ENCODE results near the gene ARL4D.
"Not testable (repeated sequence)": the region's sequence is repeated elsewhere in the genome, so short reads cannot be mapped to it uniquely, and the experiment has no call there.

The ARL4D gene

DNA sequence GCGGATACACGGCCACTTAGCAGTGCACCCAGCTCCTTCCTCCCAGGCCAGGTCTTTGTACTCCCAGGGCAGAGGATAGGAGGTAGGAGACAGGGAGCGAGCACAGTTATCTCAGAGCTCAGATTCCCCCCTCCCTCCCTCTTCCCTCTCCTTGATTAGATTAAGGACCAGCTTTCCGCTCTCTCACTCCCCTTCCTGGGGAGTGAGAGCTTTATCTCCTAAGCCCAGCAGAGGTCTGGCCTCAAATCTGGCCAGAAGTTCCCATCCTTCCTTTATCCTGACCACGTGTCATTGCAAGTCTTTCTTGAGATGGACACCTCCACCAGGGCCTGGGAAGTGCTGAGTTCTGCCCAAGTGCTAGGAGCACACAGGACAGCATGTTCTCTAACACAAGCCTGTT, 5.1 kb downstream of the ARL4D start:
- Histone ChIP-seq H3K36me3 (ENCODE audit: control insufficient read depth, insufficient read depth, low read length) (peaks cover 3% of the 10 kb centered on the region), H3K27ac (ENCODE audit: low read depth, low read length) (peak overlapping the region; percentile 95), H3K4me1 (ENCODE audit: control insufficient read depth, insufficient read depth, low read length) (peaks cover 22% of the 10 kb centered on the region), H3K9ac (ENCODE audit: low read length) (no peak overlapping the region), H3K4me3 (ENCODE audit: low read length) (no peak overlapping the region), H3K27me3 (ENCODE audit: control insufficient read depth, insufficient read depth, low read length) (no peaks in the 10 kb centered on the region)

DNA sequence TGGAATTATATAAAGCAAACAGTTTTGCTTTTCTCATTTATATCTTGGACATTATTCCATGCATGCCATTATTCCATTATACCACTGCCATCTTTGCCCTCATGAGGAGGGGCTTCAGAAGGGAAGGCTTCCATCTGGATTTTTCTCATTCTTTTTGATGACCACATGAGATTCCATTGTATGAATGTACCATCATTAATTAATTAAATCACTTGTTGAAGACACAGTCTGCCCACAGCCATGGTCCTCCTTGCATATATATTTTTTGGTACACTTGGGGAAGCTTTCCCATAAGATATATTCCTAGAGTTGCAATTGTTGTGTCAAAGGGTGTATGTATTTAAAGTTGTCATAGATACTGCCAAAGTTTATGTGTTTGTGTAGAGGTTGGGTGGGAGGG, 7.1 kb downstream of the ARL4D start:
- Histone ChIP-seq H3K27me3 (ENCODE audit: control insufficient read depth, insufficient read depth, low read length) (no peaks in the 10 kb centered on the region), H3K36me3 (ENCODE audit: control insufficient read depth, insufficient read depth, low read length) (peaks cover 3% of the 10 kb centered on the region), H3K4me3 (ENCODE audit: low read length) (no peak overlapping the region), H3K27ac (ENCODE audit: low read depth, low read length) (no peak overlapping the region), H3K9ac (ENCODE audit: low read length) (no peak overlapping the region), H3K4me1 (ENCODE audit: control insufficient read depth, insufficient read depth, low read length) (peaks cover 20% of the 10 kb centered on the region)

DNA sequence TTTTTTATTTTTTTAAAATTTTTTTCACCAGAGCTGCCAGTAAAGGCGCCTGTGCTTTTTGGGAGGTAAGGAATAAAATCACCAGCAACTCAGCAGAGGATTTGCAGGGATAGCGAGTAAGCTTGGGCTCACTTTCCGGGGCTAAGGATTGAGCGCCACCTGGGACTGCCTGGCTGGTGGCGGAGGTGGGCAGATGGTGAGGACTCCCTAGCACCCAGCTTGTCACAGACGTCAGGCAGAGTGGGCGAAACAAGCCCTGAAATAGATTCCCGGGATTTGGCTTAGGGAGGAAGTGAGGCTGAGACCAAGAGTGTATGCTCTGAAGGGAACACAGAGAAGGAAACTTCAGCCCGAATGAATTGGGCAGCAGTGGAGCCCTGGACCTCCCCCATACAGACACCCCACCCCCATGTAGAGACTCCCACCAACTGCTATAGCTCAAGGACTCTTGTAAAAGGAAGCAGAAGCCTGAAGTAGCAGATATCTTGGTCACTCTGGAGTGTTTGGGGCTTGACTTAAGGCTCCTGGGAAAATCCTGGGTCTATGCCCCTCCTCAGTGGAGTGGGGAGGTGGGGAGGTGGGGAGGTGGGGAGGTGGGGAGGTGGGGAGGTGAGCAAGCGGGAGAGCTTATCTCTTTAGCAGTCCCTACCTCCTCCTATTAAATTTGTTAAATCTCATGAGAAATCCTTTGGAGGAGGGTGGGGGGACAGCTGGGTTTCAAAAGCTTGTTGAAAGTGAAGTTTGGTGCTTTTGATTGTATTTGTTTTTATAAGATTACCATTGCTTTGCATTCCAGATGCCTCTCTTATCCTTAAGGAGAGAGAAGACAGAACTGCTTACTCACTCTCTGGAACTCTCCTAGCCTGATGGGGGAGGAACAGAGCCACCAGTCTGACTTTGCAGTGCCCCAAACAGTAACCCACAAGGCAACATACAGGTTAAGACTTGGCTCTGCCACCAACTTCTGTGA, 8.2 kb downstream of the ARL4D start:
- peaks cover 3% of the 10 kb centered on the region for H3K36me3 ChIP-seq (ENCODE audit: control insufficient read depth, insufficient read depth, low read length)
- H3K9ac ChIP-seq (ENCODE audit: low read length), result no peak overlapping the region
- H3K27ac ChIP-seq (ENCODE audit: low read depth, low read length), result peak overlapping the region; percentile 68
- H3K27me3 ChIP-seq (ENCODE audit: control insufficient read depth, insufficient read depth, low read length), result no peaks in the 10 kb centered on the region
- no peak overlapping the region for H3K4me3 ChIP-seq (ENCODE audit: low read length)
- H3K4me1 ChIP-seq (ENCODE audit: control insufficient read depth, insufficient read depth, low read length), result peaks cover 17% of the 10 kb centered on the region

DNA sequence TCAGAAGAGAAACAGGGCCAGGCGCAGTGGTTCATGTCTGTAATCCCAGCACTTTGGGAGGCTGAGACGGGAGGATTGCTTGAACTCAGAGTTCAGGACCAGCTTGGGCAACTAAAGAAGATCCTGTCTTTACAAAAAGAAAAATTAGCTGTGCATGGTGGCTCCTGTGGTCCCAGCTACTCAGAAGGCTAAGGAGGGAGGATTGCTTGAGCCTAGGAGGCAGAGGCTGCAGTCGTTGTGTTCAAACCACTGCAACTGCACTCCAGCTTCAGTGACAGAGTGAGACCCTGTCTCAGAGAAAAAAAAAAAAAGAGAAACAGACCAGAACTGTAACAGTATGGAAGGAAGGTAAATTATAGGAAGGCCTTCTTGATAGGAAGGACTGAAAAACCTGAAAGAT, 10.3 kb downstream of the ARL4D start:
- no peaks in the 10 kb centered on the region for H3K36me3 ChIP-seq (ENCODE audit: control insufficient read depth, insufficient read depth, low read length)
- no peak overlapping the region for H3K4me3 ChIP-seq (ENCODE audit: low read length)
- H3K9ac ChIP-seq (ENCODE audit: low read length), result no peak overlapping the region
- H3K27me3 ChIP-seq (ENCODE audit: control insufficient read depth, insufficient read depth, low read length), result no peaks in the 10 kb centered on the region
- no peak overlapping the region for H3K27ac ChIP-seq (ENCODE audit: low read depth, low read length)
- H3K4me1 ChIP-seq (ENCODE audit: control insufficient read depth, insufficient read depth, low read length), result peaks cover 9% of the 10 kb centered on the region

- Histone ChIP-seq H3K4me3 (ENCODE audit: low read length) (no peak overlapping the region), H3K27ac (ENCODE audit: low read depth, low read length) (peak overlapping the region; percentile 35), H3K27me3 (ENCODE audit: control insufficient read depth, insufficient read depth, low read length) (no peaks in the 10 kb centered on the region), H3K4me1 (ENCODE audit: control insufficient read depth, insufficient read depth, low read length) (peaks cover 9% of the 10 kb centered on the region), H3K9ac (ENCODE audit: low read length) (no peak overlapping the region), H3K36me3 (ENCODE audit: control insufficient read depth, insufficient read depth, low read length) (no peaks in the 10 kb centered on the region)
Observed at GRCh38 chr17:43410557-43411368, 12.0 kb downstream of the ARL4D start.

DNA sequence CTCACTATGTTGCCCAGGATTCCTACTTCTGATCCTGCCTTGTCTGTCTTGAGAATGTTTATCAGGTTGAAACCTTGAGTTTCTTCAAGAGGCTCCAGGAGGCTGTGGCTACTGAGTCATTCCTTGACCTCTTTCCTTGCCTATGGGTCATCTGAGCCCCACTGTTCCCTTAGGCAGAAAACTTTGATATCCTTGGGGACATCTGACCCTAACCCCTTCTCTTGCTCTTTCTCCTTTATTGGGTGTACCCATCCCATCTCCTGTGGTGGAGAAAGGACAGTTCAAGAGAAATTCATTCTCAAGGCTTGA, 12.5 kb downstream of the ARL4D start:
- Histone ChIP-seq H3K27me3 (ENCODE audit: control insufficient read depth, insufficient read depth, low read length) (no peaks in the 10 kb centered on the region), H3K36me3 (ENCODE audit: control insufficient read depth, insufficient read depth, low read length) (no peaks in the 10 kb centered on the region), H3K9ac (ENCODE audit: low read length) (no peak overlapping the region), H3K27ac (ENCODE audit: low read depth, low read length) (no peak overlapping the region), H3K4me3 (ENCODE audit: low read length) (no peak overlapping the region), H3K4me1 (ENCODE audit: control insufficient read depth, insufficient read depth, low read length) (peaks cover 11% of the 10 kb centered on the region)

- peaks cover 16% of the 10 kb centered on the region for H3K4me1 ChIP-seq (ENCODE audit: control insufficient read depth, insufficient read depth, low read length)
- H3K9ac ChIP-seq (ENCODE audit: low read length), result no peak overlapping the region
- no peak overlapping the region for H3K4me3 ChIP-seq (ENCODE audit: low read length)
- H3K27ac ChIP-seq (ENCODE audit: low read depth, low read length), result no peak overlapping the region
- H3K36me3 ChIP-seq (ENCODE audit: control insufficient read depth, insufficient read depth, low read length), result no peaks in the 10 kb centered on the region
- H3K27me3 ChIP-seq (ENCODE audit: control insufficient read depth, insufficient read depth, low read length), result no peaks in the 10 kb centered on the region
Observed at GRCh38 chr17:43411749-43412148, 13.0 kb downstream of the ARL4D start.

DNA sequence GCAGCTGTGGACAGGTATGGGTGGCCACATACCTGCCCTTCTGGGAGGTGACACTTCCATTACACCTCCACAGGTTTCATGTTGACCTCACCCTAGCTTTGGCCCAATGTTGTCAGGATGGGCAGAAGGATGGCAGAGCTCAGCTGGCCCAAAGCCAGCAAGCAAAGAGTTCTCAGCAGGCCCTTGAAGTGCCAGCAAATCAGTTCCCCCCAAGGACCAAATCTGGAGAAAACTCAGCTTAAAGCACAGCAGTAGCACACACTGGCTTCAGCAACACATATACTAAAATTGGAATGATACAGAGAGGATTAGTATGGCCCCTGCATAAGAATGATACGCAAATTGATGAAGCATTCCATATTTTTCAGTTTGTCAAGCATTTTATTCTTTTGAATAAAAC, 13.4 kb downstream of the ARL4D start:
- H3K4me3 ChIP-seq (ENCODE audit: low read length), result no peak overlapping the region
- no peaks in the 10 kb centered on the region for H3K36me3 ChIP-seq (ENCODE audit: control insufficient read depth, insufficient read depth, low read length)
- no peak overlapping the region for H3K9ac ChIP-seq (ENCODE audit: low read length)
- no peaks in the 10 kb centered on the region for H3K27me3 ChIP-seq (ENCODE audit: control insufficient read depth, insufficient read depth, low read length)
- no peak overlapping the region for H3K27ac ChIP-seq (ENCODE audit: low read depth, low read length)
- peaks cover 20% of the 10 kb centered on the region for H3K4me1 ChIP-seq (ENCODE audit: control insufficient read depth, insufficient read depth, low read length)

GRCh38 chr17:43416998-43417890, 18.5 kb downstream of the ARL4D start:
- Histone ChIP-seq H3K4me1 (ENCODE audit: control insufficient read depth, insufficient read depth, low read length) (peaks cover 29% of the 10 kb centered on the region), H3K27ac (ENCODE audit: low read depth, low read length) (peak overlapping the region; percentile 94), H3K9ac (ENCODE audit: low read length) (no peak overlapping the region)

GRCh38 chr17:43418441-43419374, 19.9 kb downstream of the ARL4D start:
- Histone ChIP-seq H3K4me1 (ENCODE audit: control insufficient read depth, insufficient read depth, low read length) (peaks cover 29% of the 10 kb centered on the region), H3K27me3 (ENCODE audit: control insufficient read depth, insufficient read depth, low read length) (no peaks in the 10 kb centered on the region), H3K9ac (ENCODE audit: low read length) (no peak overlapping the region), H3K27ac (ENCODE audit: low read depth, low read length) (peak overlapping the region; percentile 94), H3K4me3 (ENCODE audit: low read length) (no peak overlapping the region), H3K36me3 (ENCODE audit: control insufficient read depth, insufficient read depth, low read length) (no peaks in the 10 kb centered on the region)

More at GRCh38 chr17:43416998-43417890, 18.5 kb downstream of the ARL4D start:
- H3K4me3 ChIP-seq (ENCODE audit: low read length), result peak overlapping the region; percentile 23
- H3K36me3 ChIP-seq (ENCODE audit: control insufficient read depth, insufficient read depth, low read length), result no peaks in the 10 kb centered on the region
- H3K27me3 ChIP-seq (ENCODE audit: control insufficient read depth, insufficient read depth, low read length), result no peaks in the 10 kb centered on the region

DNA sequence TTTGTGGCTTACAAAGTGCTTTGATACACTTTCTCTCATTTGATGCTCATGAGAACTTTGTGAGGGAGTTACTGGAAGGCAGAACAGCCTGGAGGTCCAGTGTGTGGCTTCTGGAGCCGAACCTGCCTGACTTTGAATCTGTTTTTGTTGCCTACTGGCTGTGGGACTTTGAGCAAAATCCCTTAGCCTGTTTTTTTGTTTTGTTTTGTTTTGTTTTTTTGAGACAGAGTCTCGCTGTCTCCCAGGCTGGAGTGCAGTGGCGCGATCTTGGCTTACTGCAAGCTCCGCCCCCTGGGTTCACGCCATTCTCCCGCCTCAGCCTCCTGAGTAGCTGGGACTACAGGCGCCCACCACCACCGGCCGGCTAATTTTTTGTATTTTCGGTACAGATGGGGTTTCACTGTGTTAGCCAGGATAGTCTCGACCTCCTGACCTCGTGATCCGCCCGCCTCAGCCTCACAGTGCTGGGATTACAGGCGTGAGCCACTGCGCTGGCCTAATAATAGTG, 20.6 kb downstream of the ARL4D start:
- H3K4me3 ChIP-seq (ENCODE audit: low read length); H3K36me3 ChIP-seq (ENCODE audit: control insufficient read depth, insufficient read depth, low read length); H3K9ac ChIP-seq (ENCODE audit: low read length); H3K27me3 ChIP-seq (ENCODE audit: control insufficient read depth, insufficient read depth, low read length): not testable (repeated sequence)
- peaks cover 29% of the 10 kb centered on the region for H3K4me1 ChIP-seq (ENCODE audit: control insufficient read depth, insufficient read depth, low read length)
- peak overlapping the region; percentile 94 for H3K27ac ChIP-seq (ENCODE audit: low read depth, low read length)

Data from rectal smooth muscle tissue (tissue), 1 donor.